ENCODE data around the gene FUT1.
A peak's percentile ranks its signal among the peaks of the same experiment; 100 is the strongest.

DNA sequence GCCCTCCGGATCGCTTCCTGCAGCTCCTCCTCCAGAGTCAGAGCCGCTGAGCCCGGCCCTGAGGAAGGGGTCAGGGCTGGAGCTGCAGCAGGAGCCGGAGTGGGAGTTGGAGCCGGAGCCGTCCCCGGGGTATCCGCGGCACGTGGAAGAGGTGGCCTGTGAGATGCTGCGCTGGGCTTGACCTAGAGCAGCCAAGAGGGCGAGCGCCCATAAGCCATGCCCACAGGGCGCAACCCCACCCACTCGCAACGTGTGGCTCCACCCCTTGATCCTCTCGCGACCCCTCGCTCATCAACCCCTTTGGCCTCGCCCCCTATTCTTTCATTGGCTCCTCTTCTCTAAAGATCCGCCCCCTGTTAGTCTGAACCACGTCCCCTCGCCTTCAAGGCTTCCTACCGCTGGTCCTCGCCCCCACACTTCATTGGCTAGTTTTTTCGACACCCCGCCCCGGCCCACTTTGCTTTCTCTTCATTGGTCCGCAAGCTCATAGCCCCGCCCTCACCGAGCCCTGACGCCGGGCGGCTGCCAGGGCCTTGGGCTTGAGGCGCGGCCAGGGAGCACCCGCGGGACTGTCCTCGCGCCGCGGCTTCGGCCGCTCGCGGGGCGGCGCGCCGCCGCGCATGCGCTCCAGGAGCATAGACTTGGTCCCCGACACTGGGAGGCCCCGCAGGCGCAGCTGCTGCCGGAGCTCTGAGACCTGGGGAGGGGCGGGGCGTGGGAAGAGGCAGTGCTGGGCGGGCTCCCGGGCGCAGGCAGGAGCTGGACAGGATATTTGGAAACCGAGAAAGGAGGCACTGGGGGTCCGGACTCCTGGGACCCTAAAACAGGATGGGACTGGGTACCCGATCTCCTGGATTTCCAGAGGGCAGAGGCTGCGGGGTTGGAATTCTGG, 38.3 kb downstream of the FUT1 start:
- TF ChIP-seq ELF4 (CRISPR knock-in tag; IDR thresholded peaks at IDR 0.05) (no peak), SIX5 (IDR thresholded peaks at IDR 0.05; ENCODE audit: borderline replicate concordance in 1 of 2, insufficient read depth in 1 of 2, low read depth in 1 of 2, low read length in 2 of 2) (no peak), L3MBTL2 (IDR thresholded peaks at IDR 0.05) (peak; percentile 92)
- TF ChIP-seq, protein P1, sequence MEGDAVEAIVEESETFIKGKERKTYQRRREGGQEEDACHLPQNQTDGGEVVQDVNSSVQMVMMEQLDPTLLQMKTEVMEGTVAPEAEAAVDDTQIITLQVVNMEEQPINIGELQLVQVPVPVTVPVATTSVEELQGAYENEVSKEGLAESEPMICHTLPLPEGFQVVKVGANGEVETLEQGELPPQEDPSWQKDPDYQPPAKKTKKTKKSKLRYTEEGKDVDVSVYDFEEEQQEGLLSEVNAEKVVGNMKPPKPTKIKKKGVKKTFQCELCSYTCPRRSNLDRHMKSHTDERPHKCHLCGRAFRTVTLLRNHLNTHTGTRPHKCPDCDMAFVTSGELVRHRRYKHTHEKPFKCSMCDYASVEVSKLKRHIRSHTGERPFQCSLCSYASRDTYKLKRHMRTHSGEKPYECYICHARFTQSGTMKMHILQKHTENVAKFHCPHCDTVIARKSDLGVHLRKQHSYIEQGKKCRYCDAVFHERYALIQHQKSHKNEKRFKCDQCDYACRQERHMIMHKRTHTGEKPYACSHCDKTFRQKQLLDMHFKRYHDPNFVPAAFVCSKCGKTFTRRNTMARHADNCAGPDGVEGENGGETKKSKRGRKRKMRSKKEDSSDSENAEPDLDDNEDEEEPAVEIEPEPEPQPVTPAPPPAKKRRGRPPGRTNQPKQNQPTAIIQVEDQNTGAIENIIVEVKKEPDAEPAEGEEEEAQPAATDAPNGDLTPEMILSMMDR (IDR thresholded peaks at IDR 0.05 in 2 of 3, conservative IDR thresholded peaks at IDR 0.05 in 1 of 3; ENCODE audit: insufficient read depth in 2 of 3, low read depth in 1 of 3, low read length in 3 of 3) = peak in 2 of 3 experiments; percentile 31 to 36; a peak in 3 of 6 replicates

Measured in K562 (cell line).